GM19193 (cell line): ENCODE measurements around the gene GFRAL.

ENCODE experiments used
- POLR2A ChIP-seq: IDR thresholded peaks from 4 replicates; pipeline ENCODE4 v1.6.1; 2011; ENCODE audit not compliant: insufficient read depth, insufficient read length; ENCODE audit errors: extremely low read depth

Gene GFRAL

GRCh38 chr6:55327169-55327568 lies at the start of gene GFRAL:
TSS of gene GFRAL (plus strand) at chr6:55327469. CDS start at chr6:55327555, 86 bp downstream.
- TF ChIP-seq POLR2A, result no peak

- no peak for TF ChIP-seq POLR2A
These were observed 49.6 kb upstream of the GFRAL start for GRCh38 chr6:55277646-55278045.

GRCh38 chr6:55281215-55281614 lies 46.1 kb upstream of the GFRAL start:
- no peak for TF ChIP-seq POLR2A

GRCh38 chr6:55282115-55282514 lies 45.2 kb upstream of the GFRAL start:
- TF ChIP-seq POLR2A, result no peak

- TF ChIP-seq POLR2A, result no peak
These were observed 40.4 kb upstream of the GFRAL start for GRCh38 chr6:55286824-55287223.

- no peak for TF ChIP-seq POLR2A
These were observed 36.5 kb upstream of the GFRAL start for GRCh38 chr6:55290736-55291135.

- no peak for TF ChIP-seq POLR2A
These were observed 34.2 kb upstream of the GFRAL start for GRCh38 chr6:55293116-55293515.

- TF ChIP-seq POLR2A, result no peak
These were observed 27.8 kb upstream of the GFRAL start for GRCh38 chr6:55299286-55299985.

GRCh38 chr6:55304747-55305146 lies 22.5 kb upstream of the GFRAL start:
- TF ChIP-seq POLR2A, result no peak

GRCh38 chr6:55319961-55320695 lies 7.1 kb upstream of the GFRAL start:
- no peak for TF ChIP-seq POLR2A

- no peak for TF ChIP-seq POLR2A
These were observed 6.6 kb upstream of the GFRAL start for GRCh38 chr6:55320696-55321086.

GRCh38 chr6:55377150-55377549 lies 49.9 kb downstream of the GFRAL start:
- no peak for TF ChIP-seq POLR2A

GRCh38 chr6:55379471-55379870 lies 52.2 kb downstream of the GFRAL start:
- TF ChIP-seq POLR2A, result no peak

GRCh38 chr6:55379895-55380294 lies 52.6 kb downstream of the GFRAL start:
- no peak for TF ChIP-seq POLR2A

GRCh38 chr6:55388211-55388610 lies 60.9 kb downstream of the GFRAL start:
- no peak for TF ChIP-seq POLR2A

- TF ChIP-seq POLR2A, result no peak
These were observed 68.6 kb downstream of the GFRAL start for GRCh38 chr6:55395871-55396270.
